Stimulated activated CD4-positive, alpha-beta T cell treated with anti-CD3 and anti-CD28 coated beads, Interleukin-1b, Interleukin-23, amount 100 ng/mL, for 48 hours (primary cell): ENCODE data around the gene PAIP2.
A peak's percentile ranks its signal among the peaks of the same experiment; 100 is the strongest.
"Not testable (repeated sequence)": the region's sequence is repeated elsewhere in the genome, so short reads cannot be mapped to it uniquely, and the experiment has no call there.

ENCODE experiments used
- DNase-seq: peaks from one replicate; pipeline ENCODE4 v3.0.0-alpha.2; 2020

Gene PAIP2

DNA sequence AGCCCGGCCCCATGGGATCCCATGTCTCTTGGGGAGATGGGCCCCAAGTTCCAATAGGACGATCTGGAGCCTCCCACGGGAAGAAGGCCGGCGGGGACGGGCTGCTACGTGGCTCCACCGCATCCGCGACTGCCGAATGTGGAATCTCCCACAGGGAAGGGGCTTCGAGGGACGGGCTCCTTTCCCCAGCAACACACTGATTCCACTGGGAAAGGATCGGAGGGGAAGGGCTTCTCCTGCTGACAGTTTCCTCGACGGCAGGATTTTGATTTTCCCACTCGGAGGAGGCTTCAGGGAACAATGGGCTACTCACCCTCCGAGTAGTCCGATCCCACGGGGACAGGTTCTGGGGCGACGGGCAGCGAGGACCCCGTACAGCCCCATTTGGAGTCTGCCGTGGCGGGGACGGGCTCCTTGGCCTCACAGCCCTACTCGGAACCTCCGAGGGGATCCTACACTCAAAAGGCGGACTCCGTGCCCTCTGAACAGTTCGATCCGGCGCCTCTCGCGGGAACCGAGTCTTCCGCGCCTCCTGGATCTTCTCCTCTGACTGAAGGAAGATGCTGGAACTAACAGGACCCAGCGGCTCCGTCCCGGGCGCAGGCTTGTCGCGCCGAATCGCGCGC lies 52.0 kb downstream of the PAIP2 start:
- no peak for DNase-seq

DNA sequence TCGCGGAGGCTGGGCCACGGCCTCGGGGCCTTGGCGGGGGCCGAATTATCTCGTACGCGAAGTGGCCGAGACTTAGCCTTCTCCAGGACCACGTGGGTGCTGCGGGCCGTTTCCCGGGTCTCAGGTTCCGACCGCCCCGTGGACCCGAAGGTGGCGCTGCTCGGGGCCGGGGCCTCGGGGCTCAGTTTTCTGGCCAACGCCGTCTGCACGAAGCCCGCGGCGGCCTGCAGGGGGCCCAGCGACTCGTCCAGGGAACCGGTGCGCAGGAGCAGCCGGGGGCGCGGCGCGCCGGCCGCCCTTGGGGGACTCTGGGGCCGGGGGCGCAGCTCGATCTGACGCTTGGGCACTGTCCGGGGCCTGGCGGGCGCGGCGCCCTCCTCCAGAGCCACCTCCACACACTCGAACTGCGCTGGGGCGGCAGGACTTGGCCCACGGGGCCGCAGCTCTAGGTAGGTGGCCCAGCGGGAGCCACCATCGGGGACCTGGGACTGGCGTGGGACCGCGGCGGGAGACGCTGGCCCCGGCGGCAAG lies 52.5 kb downstream of the PAIP2 start:
- no peak for DNase-seq

DNA sequence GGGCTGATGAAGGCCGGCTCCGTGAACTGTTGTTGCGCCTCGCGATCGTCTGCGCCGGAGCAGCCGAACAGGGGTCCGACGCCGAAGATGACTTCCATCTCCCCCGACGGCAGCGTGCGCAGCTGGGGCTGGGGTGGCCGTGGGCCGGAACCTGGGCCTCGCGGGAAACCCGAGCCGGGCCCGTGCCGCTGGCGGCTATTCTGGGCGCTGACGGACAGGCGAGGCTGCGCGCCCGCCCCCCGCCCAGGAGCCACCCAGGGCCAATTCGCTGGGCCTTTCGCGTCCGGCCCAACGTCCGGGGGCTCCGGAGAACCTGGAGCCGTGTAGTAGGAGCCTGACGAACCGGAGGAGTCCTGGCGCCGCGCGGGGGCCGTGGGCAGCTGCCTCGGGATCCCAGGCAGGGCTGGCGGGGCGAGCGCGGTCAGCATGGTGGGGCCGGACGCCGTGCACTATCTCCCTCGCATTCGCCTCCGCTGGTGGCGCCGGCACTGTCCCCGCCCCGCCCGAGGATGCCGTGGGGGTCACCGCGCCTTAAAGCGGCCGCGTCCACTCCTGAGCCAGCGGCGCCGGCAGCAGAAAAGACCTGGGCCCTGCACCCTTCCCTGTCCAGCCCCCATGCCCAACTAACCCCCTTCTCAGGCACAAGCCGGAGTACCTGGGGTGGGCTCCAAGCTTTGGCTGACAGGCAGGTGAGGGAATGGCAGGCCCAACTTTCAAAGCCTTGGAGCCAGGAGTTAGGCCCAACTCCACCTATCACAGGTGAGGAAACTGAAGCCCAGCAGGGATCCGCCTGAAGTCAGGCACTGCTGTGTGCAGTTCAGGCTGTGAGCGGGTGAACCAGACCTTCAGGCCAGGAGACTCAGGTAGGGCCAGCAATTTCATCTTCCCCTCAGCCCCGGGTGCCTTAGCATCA lies 53.3 kb downstream of the PAIP2 start, which contains the start of gene PROB1:
TSS of gene PROB1 (minus strand) at position 451 of the 913 bp plus-strand sequence. CDS start at position 428, 23 bp downstream.
- DNase-seq = no peak

DNA sequence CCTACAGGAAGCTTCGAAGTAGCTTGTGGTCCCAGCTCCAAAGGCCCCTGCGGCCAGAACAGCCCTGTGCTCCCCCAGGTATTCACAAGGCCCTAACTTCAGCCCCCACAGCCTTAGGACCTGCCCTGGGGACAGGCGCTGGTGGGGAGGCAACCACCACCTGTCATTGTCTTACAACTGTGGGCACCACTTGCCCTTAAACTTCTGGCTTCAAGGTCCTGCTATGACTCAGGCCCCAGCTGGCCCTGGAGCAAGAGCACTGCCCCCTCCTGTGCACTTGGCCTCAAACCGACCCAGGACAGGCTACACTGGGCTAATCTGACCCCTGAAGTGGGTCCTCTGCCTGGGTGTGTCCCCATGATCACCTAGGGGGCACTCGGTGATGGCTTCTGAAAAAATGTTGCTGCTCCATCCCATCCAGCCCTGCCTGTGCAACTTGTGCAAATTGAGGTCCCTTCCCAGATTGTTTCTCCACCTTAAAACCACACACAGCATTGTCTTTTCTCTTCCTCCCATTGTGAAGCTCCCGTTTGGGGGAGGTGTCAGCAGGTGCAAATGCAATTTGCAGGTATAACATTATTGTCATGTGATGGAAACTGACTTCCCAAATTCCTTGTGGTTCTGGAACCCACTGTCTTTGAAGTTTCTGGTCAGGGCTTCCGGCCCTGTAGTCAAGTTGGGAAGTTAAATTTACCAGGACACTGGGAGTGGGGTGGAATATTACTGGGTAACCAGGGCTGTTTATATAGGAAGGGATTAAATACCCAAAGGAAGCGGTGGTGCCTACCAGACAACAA lies 54.4 kb downstream of the PAIP2 start:
- DNase-seq = no peak

DNA sequence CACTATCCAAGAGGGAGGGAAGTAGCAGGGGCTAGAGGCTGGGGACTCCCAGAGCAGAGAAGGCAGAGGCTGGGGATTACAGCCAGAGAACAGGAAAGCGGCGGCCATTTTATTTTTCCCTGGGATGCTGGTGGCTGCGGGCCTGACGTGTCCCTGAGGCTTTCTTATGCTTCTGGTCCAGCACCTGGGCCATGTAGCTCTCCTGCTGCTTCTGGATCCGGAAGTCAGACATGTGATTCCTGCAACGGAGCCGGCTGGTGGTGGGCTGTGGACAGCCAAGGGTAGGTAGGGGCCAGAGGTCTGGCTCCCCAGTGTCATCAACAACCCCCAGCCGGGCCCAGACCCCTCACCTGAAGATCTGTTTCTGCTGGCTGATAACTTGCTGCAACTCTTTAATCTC lies 55.0 kb downstream of the PAIP2 start:
- no peak for DNase-seq

DNA sequence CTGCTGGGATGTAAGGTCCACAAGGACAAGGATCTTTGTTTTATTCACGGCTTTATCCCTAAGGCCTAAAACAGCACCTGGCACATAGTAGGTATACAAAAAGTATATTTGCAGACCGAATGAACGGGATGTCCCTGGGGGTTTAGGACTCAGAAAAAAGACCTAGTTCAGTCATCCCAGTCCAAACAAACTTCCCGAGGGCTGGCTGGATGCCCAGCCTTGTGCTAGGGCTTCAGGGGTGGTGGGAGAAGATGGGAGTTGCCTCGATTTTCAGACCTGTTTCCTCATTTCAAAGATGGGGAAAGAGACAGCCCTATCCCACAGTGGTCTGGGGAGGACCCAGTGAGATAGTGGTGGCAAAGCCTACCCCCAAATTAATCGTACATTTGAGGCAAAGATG lies 56.3 kb downstream of the PAIP2 start:
- no peak for DNase-seq

DNA sequence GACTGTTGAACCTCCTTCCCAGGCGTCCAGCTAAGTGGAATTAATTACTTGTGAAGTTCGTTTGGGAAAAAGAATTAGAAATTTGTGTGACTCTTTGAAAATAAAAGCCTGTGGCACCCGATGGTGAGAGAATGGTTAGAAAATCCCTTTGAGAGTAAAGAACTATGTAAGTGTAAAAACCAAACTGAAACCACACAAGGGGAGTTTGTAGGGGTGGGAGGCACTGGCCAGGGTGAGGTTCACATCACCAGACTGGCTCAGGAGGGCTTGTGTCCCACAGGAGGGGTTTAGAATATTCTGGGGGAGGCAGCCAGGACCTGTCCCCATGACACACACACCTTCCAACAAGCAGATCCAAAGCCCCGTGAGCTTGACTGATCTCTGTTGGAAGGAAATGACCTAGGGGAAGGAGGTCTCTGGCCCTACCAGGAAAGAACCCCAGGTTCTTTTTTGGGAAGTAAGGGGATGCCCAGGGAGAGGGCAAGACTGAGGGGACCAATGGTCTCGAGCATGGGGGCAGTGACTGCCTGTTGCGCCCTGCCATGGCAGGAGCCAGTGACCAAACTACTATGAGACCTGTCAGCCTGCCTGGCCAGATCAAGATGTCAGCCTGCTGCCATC lies 58.0 kb downstream of the PAIP2 start:
- no peak for DNase-seq

DNA sequence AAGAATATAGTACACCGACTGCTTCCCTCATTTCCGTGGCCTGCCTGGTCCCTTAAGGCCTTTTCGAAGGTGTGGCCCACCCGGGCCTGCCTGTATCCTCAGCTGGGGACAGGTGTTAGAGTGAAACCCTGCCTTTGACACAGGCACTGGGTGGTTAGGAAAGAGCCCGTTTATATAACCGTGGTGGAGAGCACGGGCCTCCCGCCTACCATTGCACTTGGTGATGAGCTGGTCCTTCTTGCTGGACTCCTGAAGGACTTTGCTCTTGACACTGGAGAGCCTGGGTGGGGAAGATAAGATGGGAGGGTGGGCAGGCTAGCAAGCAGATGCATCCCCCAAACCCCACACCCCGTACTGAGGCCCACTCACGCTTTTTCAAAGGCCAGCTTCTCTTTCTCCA lies 59.9 kb downstream of the PAIP2 start:
- DNase-seq = no peak

DNA sequence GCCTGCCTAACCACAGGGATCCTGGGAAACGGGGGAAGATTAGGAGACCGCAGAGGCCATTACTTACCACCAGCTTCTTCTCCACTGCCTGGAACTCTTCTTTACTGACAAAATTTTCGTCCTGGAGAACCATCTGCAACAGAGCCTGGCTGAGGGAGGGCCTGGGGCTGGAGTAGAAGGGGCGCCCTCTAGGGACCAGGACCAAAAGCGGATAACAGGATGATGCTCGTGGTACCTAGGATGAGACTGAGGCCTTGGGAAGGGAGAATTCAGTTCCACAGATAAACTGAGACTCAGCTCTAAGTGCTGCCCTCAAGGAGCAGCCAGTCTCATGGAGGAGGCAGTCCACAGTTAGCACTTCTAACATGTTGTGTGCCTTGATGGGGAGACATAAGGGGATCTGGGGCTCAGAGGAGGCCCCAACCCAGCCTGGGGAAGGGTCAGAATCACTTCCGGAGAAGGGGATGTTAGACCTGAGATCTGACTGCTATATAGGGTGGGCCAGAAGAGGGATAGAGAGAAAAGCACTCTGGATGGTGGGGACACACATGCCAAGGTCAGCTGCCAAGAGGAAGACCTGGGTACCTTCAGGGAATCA lies 61.0 kb downstream of the PAIP2 start:
- no peak for DNase-seq

DNA sequence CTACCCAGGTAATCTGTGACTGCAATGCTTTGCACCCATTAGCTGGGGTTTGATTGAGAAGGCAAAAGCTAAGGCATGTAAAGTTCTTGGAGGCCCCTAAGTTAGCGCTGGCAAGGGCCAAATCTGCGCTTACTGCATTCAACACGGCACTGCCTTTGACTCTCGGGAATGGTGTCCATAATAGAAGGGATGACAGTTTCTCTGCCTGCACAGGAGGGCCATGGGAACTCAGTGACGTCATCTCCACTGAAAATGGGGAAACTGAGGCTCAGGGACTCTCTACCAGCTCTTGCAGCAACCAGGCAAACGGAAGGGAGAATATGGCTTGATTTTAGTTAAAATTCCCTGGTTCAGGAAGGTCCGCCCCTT lies 61.7 kb downstream of the PAIP2 start:
- DNase-seq = no peak

DNA sequence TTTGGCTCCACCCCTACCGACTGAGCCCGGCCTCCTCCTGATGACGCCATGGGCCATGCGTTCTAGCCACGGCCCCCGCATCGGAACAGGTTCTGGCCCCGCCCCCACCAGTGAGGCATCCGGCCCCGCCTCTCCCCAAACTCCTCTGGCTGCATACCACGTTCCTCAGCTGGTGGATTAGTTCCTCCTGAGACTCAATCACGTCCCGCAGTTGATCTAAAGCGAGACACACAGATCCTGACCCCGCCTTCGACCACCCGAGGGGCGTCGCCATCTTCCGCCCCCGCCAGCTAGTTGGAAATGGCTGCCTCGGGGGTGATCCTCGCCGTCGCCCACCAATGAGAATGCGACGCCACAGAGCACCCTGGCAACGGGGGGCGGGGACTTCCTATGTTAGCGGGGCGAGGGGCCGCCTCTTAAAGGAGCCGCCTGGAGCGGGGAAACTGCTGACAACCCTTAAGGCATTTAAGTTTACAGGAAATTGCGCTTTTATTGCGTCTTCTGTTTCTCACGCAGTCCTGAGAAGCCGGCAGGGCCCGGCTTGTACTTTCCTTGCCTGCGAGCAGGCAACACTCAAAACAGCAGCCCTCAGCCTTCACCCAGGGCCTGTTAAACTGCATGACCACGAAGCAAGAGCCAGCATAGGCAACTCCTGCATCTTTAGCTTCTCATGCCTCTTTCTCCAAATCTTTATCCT lies 62.3 kb downstream of the PAIP2 start, which contains the start of gene SPATA24:
TSS of gene SPATA24 (minus strand) at position 303 of the 697 bp plus-strand sequence. CDS start at position 274, 29 bp downstream.
- DNase-seq = peak; percentile 99

DNA sequence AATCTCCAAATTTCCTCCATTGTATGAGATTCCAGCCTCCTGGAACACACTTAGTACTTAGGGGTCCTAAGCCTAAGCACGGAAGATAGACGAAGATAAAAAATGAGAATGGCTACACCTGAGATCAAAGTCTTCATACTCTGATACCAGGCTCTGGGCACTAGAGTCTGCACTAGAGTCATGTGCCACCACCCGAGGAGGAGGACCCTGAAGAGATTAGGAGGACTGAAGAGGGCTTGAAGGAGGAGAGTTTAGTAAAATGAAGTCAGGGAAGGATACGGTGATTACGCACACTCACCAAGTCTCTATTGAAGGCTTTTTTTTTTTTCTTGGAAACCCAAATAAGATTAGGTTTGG lies 62.8 kb downstream of the PAIP2 start:
- no peak for DNase-seq

DNA sequence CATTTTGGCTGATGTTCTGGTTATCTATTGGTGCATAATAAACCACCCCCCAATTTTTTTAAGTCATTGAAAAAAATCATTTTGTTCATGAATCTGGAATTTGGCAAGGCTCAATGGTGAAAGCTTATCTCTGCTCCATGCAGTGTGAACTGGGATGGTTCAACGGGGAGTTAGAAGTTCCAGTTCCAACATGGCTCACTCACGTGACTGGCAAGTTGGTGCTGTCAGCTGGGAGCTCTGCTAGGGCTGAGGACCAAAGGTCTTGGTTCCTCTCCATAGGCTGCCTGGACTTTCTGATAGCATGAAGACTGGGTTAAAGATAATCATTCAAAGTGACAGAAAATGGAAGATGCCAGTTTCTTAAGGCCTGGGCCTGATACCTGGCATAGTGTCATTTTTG lies 65.3 kb downstream of the PAIP2 start:
- no peak for DNase-seq

DNA sequence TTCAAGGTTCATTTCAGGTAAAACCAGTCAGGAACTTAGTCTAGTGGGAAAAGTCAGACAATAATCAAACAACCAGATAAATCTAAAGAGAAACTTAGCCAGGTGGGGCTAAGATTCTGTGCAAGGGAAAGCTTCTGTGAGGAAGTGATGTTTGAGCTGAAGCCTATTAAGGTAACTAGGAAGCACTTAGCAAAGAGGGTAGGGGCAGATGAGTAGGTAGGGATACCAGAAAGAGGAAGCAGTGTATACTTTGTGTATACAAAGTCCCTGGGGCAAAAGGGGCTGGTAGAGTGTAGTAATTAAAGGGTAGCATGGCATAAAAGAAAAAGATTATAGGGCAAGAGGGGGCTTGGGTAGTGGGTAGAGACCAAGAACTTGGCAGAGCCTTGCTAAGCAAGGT lies 65.9 kb downstream of the PAIP2 start:
- DNase-seq = no peak

DNA sequence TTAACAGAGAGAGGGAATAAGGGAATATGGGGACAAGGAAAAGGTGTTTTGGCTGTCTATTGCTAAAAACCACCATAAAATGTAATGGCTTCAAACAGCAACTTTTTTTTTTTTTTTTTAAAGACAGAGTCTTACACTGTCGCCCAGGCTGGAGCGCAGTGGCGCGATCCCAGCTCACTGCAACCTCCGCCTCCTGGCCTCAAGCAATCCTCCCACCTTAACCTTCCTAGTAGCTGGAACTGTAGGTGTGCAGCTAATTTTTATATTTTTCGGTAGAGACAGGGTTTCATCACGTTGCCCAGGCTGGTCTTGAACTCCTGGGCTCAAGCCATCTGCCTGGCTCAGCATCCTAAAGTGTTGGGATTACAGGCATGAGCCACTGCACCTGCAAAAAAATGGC lies 66.5 kb downstream of the PAIP2 start:
- no peak for DNase-seq

DNA sequence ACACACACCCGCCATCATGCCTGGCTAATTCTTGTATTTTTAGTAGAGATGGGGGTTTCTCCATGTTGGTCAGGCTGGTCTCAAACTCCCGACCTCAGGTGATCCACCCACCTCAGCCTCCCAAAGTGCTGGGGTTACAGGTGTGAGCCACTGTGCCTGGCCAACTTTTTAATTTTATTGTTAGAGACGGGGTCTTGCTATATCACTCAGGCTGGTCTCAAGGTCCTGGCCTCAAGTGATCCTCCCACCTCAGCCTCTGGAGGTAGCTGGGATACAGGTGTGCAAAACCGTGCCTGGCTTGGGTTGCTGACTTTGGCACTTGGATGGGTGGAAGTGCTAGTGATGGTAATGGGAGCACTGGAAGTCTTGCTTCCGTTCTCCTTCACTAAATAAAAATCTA lies 67.5 kb downstream of the PAIP2 start:
- not testable (repeated sequence) for DNase-seq

DNA sequence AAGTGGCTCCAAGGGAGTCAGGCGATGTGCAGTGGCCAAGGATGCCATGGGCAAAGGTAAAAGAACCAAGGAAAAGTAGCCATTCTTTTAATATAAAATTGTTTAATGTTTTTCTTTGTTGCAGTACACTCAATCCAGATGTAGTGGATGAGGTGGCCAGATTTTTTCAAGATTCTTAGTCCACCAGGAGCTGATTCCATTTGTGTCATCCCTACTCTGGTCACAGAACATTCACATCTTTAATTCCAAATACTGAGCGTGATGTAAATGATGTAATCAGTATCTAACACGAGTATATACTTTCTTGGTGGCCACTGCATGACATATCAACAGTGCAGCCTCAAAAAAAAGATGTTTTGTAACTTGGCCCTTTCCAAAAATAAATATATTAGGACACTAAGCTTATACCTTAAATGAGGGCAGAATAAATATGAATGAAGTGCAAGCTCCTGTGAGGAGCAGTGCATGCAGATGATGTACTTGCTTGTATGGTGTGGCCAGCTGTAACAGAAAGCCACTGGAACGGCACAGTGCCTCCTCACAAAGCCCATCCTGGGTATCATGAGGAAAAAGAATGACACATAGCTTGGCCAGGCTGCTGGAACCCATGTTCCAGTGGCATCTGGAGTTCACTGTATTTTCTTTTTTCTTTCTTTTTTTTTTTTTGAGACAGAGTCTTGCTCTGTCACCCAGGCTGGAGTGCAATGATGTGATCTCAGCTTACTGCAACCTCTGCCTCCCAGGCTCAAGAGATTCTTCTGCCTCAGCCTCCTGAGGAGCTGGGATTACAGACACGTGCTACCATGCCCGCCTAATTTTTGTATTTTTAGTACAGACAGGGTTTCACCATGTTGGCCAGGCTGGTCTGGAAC lies 68.7 kb downstream of the PAIP2 start:
- DNase-seq = no peak

DNA sequence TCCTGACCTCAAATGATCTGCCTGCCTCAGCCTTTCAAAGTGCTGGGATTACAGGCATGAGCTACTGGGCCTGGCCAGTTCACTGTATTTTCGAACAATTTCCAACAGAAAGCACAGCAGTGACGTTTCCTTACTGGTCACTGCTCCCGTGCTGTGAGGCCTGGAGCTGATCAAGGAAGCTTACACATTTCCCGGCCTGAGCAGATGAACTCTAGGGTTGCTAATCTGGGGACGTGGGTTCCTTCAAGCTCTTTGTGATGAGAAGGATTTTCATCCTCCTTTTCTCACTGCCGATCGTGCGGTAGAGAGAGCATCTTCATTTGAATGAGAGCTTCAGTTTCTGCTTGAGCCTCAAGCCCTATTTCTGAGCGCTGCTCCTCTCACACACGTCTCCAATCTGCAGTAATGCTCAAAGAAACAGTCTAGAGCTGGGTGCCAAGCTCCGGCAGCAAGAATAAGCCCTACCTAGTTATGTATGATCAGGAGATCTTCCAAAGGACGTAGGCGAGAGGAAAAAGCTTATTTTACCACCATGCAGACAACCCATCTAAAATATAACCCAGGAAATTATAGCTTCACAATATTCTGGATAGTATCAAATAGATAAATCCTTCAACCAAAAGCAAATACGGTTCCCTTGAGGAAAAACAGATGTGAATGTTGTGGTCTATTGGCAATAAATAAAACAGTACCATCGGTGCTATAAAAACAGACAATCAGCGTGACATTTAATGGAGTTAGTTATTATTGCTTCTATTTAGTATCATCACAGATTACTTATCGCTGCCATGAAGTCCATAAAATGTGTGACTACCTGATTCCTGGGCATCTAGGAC lies 69.6 kb downstream of the PAIP2 start:
- DNase-seq = no peak

DNA sequence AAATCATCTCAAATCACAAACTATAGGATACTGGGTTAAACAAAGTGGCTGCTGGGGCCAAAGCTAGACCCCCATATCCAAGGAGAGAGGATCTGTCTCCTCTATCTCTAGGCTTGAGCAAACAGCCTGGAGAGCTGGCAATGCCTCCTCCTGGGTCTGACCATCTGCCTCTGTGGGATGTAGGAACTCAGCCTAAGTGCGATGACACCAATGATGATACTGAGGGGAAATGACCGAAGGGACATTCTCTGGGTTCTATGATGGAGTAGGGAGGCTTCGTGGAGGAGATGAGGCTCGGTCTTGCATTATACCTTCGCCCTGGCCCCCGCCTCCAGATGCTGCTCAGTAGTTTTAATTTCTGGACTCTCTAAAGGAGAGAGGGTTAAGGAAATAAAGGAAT lies 71.5 kb downstream of the PAIP2 start:
- DNase-seq = no peak

DNA sequence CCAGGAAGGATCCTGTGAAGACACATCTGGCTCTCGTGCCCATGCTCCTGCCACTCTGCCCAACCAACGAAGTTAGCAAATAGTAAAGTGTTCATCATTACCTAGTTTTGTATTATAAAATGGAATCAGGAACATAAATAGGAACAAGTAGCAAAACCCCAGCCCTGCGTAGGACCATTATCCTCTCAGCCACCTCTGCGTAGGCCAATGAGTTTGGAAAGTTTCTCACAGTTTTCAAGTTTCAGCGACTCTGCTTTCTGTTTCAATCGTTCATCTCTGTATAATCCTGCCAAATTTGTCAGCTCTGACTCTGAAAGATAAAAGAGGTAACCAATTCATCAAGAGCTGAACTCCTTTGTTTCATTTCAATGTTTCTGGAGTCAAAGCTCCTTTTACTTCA lies 72.3 kb downstream of the PAIP2 start:
- DNase-seq = no peak
